K562 (cell line): ENCODE measurements around the gene MON2. TPM values are rescaled to one million over a fixed set of nuclear protein-coding genes. Genes with fewer than 3 reads are reported as not detected.

Experiments used
- ATAC-seq: fragments of 200-7000 bp; cut with Tn5 transposase; 3 replicates; pipeline ENCODE4 v1.9.1; 2020; ENCODE audit warnings: moderate library complexity
- BruUV-seq: library from RNA; stranded (reverse); fragments of 400-500 nt; replicated peaks from 2 replicates; lab custom pipeline; 2021; lab: Mats Ljungman, UMichigan
- CTCF ChIA-PET: fragments of 300-600 bp; formaldehyde crosslinking; extraction: SDS; loops from one replicate; lab custom pipeline; 2021; ENCODE audit warnings: low intra/inter-chr PET ratio; lab: Yijun Ruan, JAX
- POLR2A ChIA-PET: fragments of 300-600, 350-650 bp; sonication (Branson Sonifier 250); formaldehyde crosslinking; extraction: SDS; loops from one replicate; lab custom pipeline; 2021; ENCODE audit warnings: antibody characterized with exemption, inconsistent platforms; lab: Yijun Ruan, JAX
- DNase-seq, 4 experiments: peaks; one replicate each; pipeline versions ENCODE4 v3.0.0 to v3.0.0-alpha.2; 2011 to 2018; ENCODE audit warnings: low spot score in 3 of 4, mixed read lengths in 3 of 4; ENCODE audit errors: extremely low read depth in 1 of 4
- FAIRE-seq: peaks from 2 replicates; lab custom pipeline; 2011; peaks lifted over from hg19 to GRCh38; lab: Jason Lieb, UNC
- H2AFZ ChIP-seq: 2 replicates; pipeline ENCODE4 v1.6.0; 2011; ENCODE audit warnings: low read depth, low read length, control low read depth, inconsistent platforms
- H3K27ac ChIP-seq: fragments of 200-600 bp; 3 replicates; pipeline ENCODE4 v1.8.0; 2011; ENCODE audit warnings: low read depth, mild to moderate bottlenecking, control low read depth, inconsistent platforms, low read length, moderate library complexity, mixed read lengths; ENCODE audit errors: extremely low read depth
- H3K27me3 ChIP-seq, 2 experiments: fragments of 300-600 bp in 1 of 2; 2 replicates in 1 of 2; 3 replicates in 1 of 2; pipeline versions ENCODE4 v1.6.0 to v1.8.0; 2011; ENCODE audit warnings: inconsistent platforms in 2 of 2, low read length in 2 of 2, mild to moderate bottlenecking in 1 of 2, mixed read lengths in 1 of 2, moderate library complexity in 1 of 2; ENCODE audit not compliant: control insufficient read depth in 2 of 2, insufficient read depth in 2 of 2
- H3K36me3 ChIP-seq: fragments of 300-600 bp; 3 replicates; pipeline ENCODE4 v1.8.0; 2011; ENCODE audit warnings: mild to moderate bottlenecking, low read length, inconsistent platforms; ENCODE audit not compliant: control insufficient read depth, insufficient read depth
- H3K4me1 ChIP-seq, 2 experiments: fragments of 200-600 bp in 1 of 2; replicated peaks in 1 of 2; 2 replicates in 1 of 2; 3 replicates in 1 of 2; pipeline versions ENCODE4 v1.5.1 to v1.8.0; 2011; ENCODE audit warnings: inconsistent platforms in 2 of 2, low read length in 2 of 2, mild to moderate bottlenecking in 1 of 2, mixed read lengths in 1 of 2, moderate library complexity in 1 of 2; ENCODE audit not compliant: control insufficient read depth in 2 of 2, insufficient read depth in 2 of 2
- H3K4me2 ChIP-seq: 2 replicates; pipeline ENCODE4 v1.6.1; 2011; ENCODE audit warnings: low read length, control low read depth, inconsistent platforms, mixed read lengths; ENCODE audit not compliant: insufficient read depth
- H3K4me3 ChIP-seq: fragments of 200-600 bp; sonication (generic), shearing (Covaris generic); 2 replicates; pipeline ENCODE4 v1.5.1; 2016; ENCODE audit warnings: control low read depth, inconsistent platforms
- H3K79me2 ChIP-seq: fragments of 200-600 bp; 3 replicates; pipeline ENCODE4 v1.8.0; 2011; ENCODE audit warnings: low read length, inconsistent platforms; ENCODE audit not compliant: control insufficient read depth, insufficient read depth
- H3K9ac ChIP-seq, 2 experiments: 2 replicates each; pipeline versions ENCODE4 v1.6.0 to v1.6.1; 2011; ENCODE audit warnings: low read depth in 2 of 2, low read length in 2 of 2, control low read depth in 1 of 2, inconsistent platforms in 1 of 2, mild to moderate bottlenecking in 1 of 2, mixed read lengths in 1 of 2; ENCODE audit not compliant: insufficient read depth in 1 of 2
- H3K9me1 ChIP-seq: one replicate; pipeline ENCODE4 v1.6.0; 2011; ENCODE audit warnings: inconsistent platforms, mild to moderate bottlenecking, low read length, moderate library complexity; ENCODE audit not compliant: control insufficient read depth, insufficient read depth
- H3K9me3 ChIP-seq: replicated peaks from 2 replicates; pipeline ENCODE4 v1.5.1; 2011; ENCODE audit warnings: low read depth, low read length, inconsistent platforms; ENCODE audit not compliant: control insufficient read depth, insufficient read depth
- H4K20me1 ChIP-seq: replicated peaks from 2 replicates; pipeline ENCODE4 v1.6.1; 2011; ENCODE audit warnings: low read length, inconsistent platforms, mixed read lengths; ENCODE audit not compliant: control insufficient read depth, insufficient read depth
- CEBPB ChIP-seq: fragments of 450-650 bp; IDR thresholded peaks from 2 replicates; pipeline ENCODE4 v1.6.1; 2016; ENCODE audit warnings: missing genetic modification characterization, missing compliant biosample characterization
- CEBPG ChIP-seq, 3 experiments: fragments of 200-800 bp in 1 of 3; sonication (Bioruptor generic) in 1 of 3; sonication (generic) in 1 of 3; formaldehyde crosslinking in 1 of 3; IDR thresholded peaks in 2 of 3; conservative IDR thresholded peaks in 1 of 3; 2 replicates each; pipeline versions ENCODE4 v1.6.1 to v1.8.0; 2016 to 2022; ENCODE audit warnings: missing compliant biosample characterization in 2 of 3, missing genetic modification characterization in 2 of 3, mild to moderate bottlenecking in 1 of 3, missing genetic modification reagents in 1 of 3
- ETV1 ChIP-seq: fragments of 450-650 bp; conservative IDR thresholded peaks from 2 replicates; pipeline ENCODE4 v1.6.1; 2016; ENCODE audit warnings: missing genetic modification characterization, control low read depth, low read depth, missing compliant biosample characterization
- FOS ChIP-seq: IDR thresholded peaks from 3 replicates; pipeline ENCODE4 v1.6.1; 2011; ENCODE audit not compliant: insufficient read length; ENCODE audit errors: extremely low read depth
- GABPA ChIP-seq: fragments of 200-800 bp; sonication (Bioruptor generic); conservative IDR thresholded peaks from 2 replicates; pipeline ENCODE4 v1.6.1; 2016; ENCODE audit warnings: low read depth, missing genetic modification characterization, missing compliant biosample characterization
- MAZ ChIP-seq, 2 experiments: fragments of 450-650 bp in 1 of 2; sonication (generic) in 1 of 2; formaldehyde crosslinking; IDR thresholded peaks in 1 of 2; conservative IDR thresholded peaks in 1 of 2; 2 replicates each; pipeline versions ENCODE4 v1.4.0 to v1.5.0; 2020; ENCODE audit warnings: mild to moderate bottlenecking in 1 of 2, missing genetic modification reagents in 1 of 2
- MYC ChIP-seq, 2 experiments: fragments of 250-450 bp in 1 of 2; sonication (Bioruptor Pico) in 1 of 2; IDR thresholded peaks; 2 replicates each; pipeline versions ENCODE4 v1.5.1 to v1.6.1; 2012 to 2021; ENCODE audit warnings: low read depth in 2 of 2, borderline replicate concordance in 1 of 2, improper control_type of control experiment in 1 of 2, low read length in 1 of 2, mild to moderate bottlenecking in 1 of 2, moderate library complexity in 1 of 2
- NFATC3 ChIP-seq: fragments of 450-650 bp; IDR thresholded peaks from 2 replicates; pipeline ENCODE4 v1.6.1; 2017; ENCODE audit warnings: mild to moderate bottlenecking
- NFIX ChIP-seq: fragments of 250-450 bp; sonication (Bioruptor Pico); IDR thresholded peaks from 2 replicates; pipeline ENCODE4 v1.4.0; 2020; ENCODE audit warnings: low read depth, mild to moderate bottlenecking, moderate library complexity
- NONO ChIP-seq, 2 experiments: fragments of 200-400 bp in 1 of 2; fragments of 450-650 bp in 1 of 2; formaldehyde crosslinking in 1 of 2; IDR thresholded peaks; 2 replicates each; pipeline ENCODE4 v1.6.1; 2017; ENCODE audit warnings: low read depth in 2 of 2, mild to moderate bottlenecking in 2 of 2, moderate library complexity in 2 of 2, low read length in 1 of 2
- ZKSCAN1 ChIP-seq: fragments of 150-350 bp; IDR thresholded peaks from 2 replicates; pipeline ENCODE4 v1.6.1; 2016; ENCODE audit warnings: low read depth, low read length
- WGBS: fragments of 100-300 bp; shearing (Covaris generic); methylation state at CpG from one replicate; pipeline ENCODE4 v1.1.6; 2016; ENCODE audit warnings: low coverage, mixed read lengths; ENCODE audit not compliant: insufficient coverage; ENCODE audit errors: missing lambda C conversion rate; 5-methylcytosine and 5-hydroxymethylcytosine counted together
- in situ Hi-C: fragments of 300-500 bp; cut with MboI; formaldehyde crosslinking; loops from 4 replicates; pipeline ENCODE4 v1.15.0; 2018; ENCODE audit warnings: inconsistent platforms, mixed read lengths
- intact Hi-C: fragments of 100-400 bp; cut with micrococcal nuclease; formaldehyde crosslinking; loops from 2 replicates; pipeline ENCODE4 v1.14.2; 2022
- polyA plus RNA-seq, 8 experiments: library from polyadenylated mRNA; depleted of rRNA in 4 of 8; stranded (reverse) in 5 of 8; unstranded in 3 of 8; fragments of >200 nt; fragmentation: Nextera tagmentation in 2 of 8; fragmentation: Illumina TruSeq in 1 of 8; extraction: Ambion mirVana in 2 of 8; extraction: Trizol in 1 of 8; gene quantifications; 2 replicates each; pipeline versions ENCODE4 v1.2.1 to v1.2.3, GENCODE V29; 2011 to 2014; ENCODE audit warnings: inconsistent platforms in 1 of 8, missing spikeins in 1 of 8
- total RNA-seq, 7 experiments: library from RNA; depleted of rRNA in 6 of 7; stranded (reverse); fragments of >200 nt in 6 of 7; fragmentation: Illumina TruSeq in 2 of 7; extraction: Trizol in 2 of 7; gene quantifications; 2 replicates each; pipeline versions ENCODE4 v1.2.1 to v1.2.3, GENCODE V29; 2011 to 2021; ENCODE audit warnings: low replicate concordance in 1 of 7

MON2 gene
- total and polyA plus RNA-seq, 9 of the 15 experiments (the other 6 are each of a cell fraction or from before 2014, with no cell fraction given): 3.6 to 31.6 (median 16.8) TPM

GRCh38 chr12:62625228-62625627 is 158.6 kb downstream of the MON2 start:
- no peak overlapping the region for H3K9ac ChIP-seq
- TF ChIP-seq ETV1 (tag) (peak; percentile 17; the same call in 1 of the 2 replicates), FOS (no peak), CEBPB (peak; percentile 83), GABPA (tag) (peak; percentile 44), CEBPG (CRISPR knock-in tag; IDR thresholded peaks at IDR 0.05) (no peak), CEBPG (tag; conservative IDR thresholded peaks at IDR 0.05 in 1 of 2, IDR thresholded peaks at IDR 0.05 in 1 of 2) (peak; percentile 71 to 82; a peak in 3 of 4 replicates)
- H3K27me3 ChIP-seq: peaks cover 16 to 19% of the 10 kb centered on the region in 2 experiments
- no peak for DNase-seq
- no peaks in the 10 kb centered on the region for H3K9me3 ChIP-seq
- WGBS: 13% methylated on average over 2 of the region's 2 CpGs
- ChIA-PET CTCF (no interaction called here), POLR2A (interaction anchor here (0.7 kb wide), 1 partner anchor 16 kb away, joined by 3 read pairs; no protein-coding TSS in a partner anchor)
- no peak overlapping the region for H3K27ac ChIP-seq
- no peak overlapping the region for H2AFZ ChIP-seq
- no peaks in the 10 kb centered on the region for H3K9me1 ChIP-seq
- no peak overlapping the region for H3K4me2 ChIP-seq
- in situ Hi-C loops (no loop called here), intact Hi-C loops (no loop called here)
- no peaks in the 10 kb centered on the region for H3K79me2 ChIP-seq
- peak; percentile 35; the same call in 1 of the 3 replicates for ATAC-seq
- no peak for FAIRE-seq
- H4K20me1 ChIP-seq: no peaks in the 10 kb centered on the region
- H3K36me3 ChIP-seq: no peaks in the 10 kb centered on the region
- no peaks in the 10 kb centered on the region; a peak in 1 of 5 replicates for H3K4me1 ChIP-seq
- BruUV-seq: no TSS peak
- H3K4me3 ChIP-seq: no peak overlapping the region

GRCh38 chr12:62627181-62627580 is 160.6 kb downstream of the MON2 start:
- Histone ChIP-seq H3K27ac (no peak overlapping the region), H3K9me1 (no peaks in the 10 kb centered on the region), H3K4me2 (no peak overlapping the region), H3K4me1 (peaks cover 0 to 7% of the 10 kb centered on the region in 2 experiments; a peak in 3 of 5 replicates), H3K27me3 (peaks cover 25 to 34% of the 10 kb centered on the region in 2 experiments), H2AFZ (no peak overlapping the region), H3K4me3 (no peak overlapping the region), H3K36me3 (no peaks in the 10 kb centered on the region), H3K9ac (no peak overlapping the region), H4K20me1 (no peaks in the 10 kb centered on the region), H3K9me3 (no peaks in the 10 kb centered on the region), H3K79me2 (no peaks in the 10 kb centered on the region)
- intact Hi-C loops (no loop called here), in situ Hi-C loops (no loop called here)
- no TSS peak for BruUV-seq
- ChIA-PET CTCF (no interaction called here), POLR2A (no interaction called here)
- 15% methylated on average over 2 of the region's 2 CpGs for WGBS
- no peak for DNase-seq
- no peak for ATAC-seq
- no peak for FAIRE-seq
- TF ChIP-seq NFATC3 (no peak), MAZ (CRISPR knock-in tag; conservative IDR thresholded peaks at IDR 0.05 in 1 of 2, IDR thresholded peaks at IDR 0.05 in 1 of 2) (no peak), MYC (IDR thresholded peaks at IDR 0.05; ENCODE audit: low read depth, low read length) (no peak), MYC (CRISPR knock-in tag; IDR thresholded peaks at IDR 0.05; ENCODE audit: borderline replicate concordance, low read depth) (no peak), NFIX (CRISPR knock-in tag) (no peak), ZKSCAN1 (no peak), NONO (IDR thresholded peaks at IDR 0.05; ENCODE audit: low read depth in 2 of 2, low read length in 1 of 2) (no peak)
